ENCODE data around the gene DVL2.

GRCh38 chr17:7204336-7204735 lies 30.0 kb downstream of the DVL2 start:
- TF ChIP-seq CTCF (IDR thresholded peaks at IDR 0.05): no peak
- TF ChIP-seq POLR2A (IDR thresholded peaks at IDR 0.05): no peak
- no peak for TF ChIP-seq EP300 (IDR thresholded peaks at IDR 0.05)

All from ovary (tissue), 3 donors.